SK-N-SH (cell line): ENCODE measurements around the gene SND1. TPM values are rescaled to one million over a fixed set of nuclear protein-coding genes. Genes with fewer than 3 reads are reported as not detected.

Experiments
- CTCF ChIA-PET: fragments of 300-600, 350-600 bp; formaldehyde crosslinking; extraction: SDS; loops from one replicate; lab custom pipeline; 2021; lab: Yijun Ruan, JAX
- POLR2A ChIA-PET: fragments of 350-600 bp; sonication (Branson Sonifier 250); formaldehyde crosslinking; extraction: SDS; loops from one replicate; lab custom pipeline; 2020; ENCODE audit warnings: antibody characterized with exemption, inconsistent platforms; lab: Yijun Ruan, JAX
- DNase-seq: peaks from one replicate; pipeline ENCODE4 v3.0.0; 2012
- H2AFZ ChIP-seq: fragments of 200-600 bp; sonication (generic); 2 replicates; pipeline ENCODE4 v1.8.1; 2016; ENCODE audit warnings: antibody characterized with exemption, mild to moderate bottlenecking, low read depth
- H3F3A ChIP-seq: fragments of 200-600 bp; sonication (generic); replicated peaks from 2 replicates; pipeline ENCODE3; 2016; ENCODE audit warnings: antibody characterized with exemption, mild to moderate bottlenecking; ENCODE audit not compliant: insufficient read depth
- H3K27ac ChIP-seq, 2 experiments: fragments of 200-500 bp in 1 of 2; fragments of 200-600 bp in 1 of 2; sonication (Bioruptor generic) in 1 of 2; sonication (generic), shearing (Covaris generic) in 1 of 2; 2 replicates each; pipeline versions ENCODE4 v1.5.1 to v1.6.1; 2014 to 2016; ENCODE audit warnings: low read depth in 2 of 2, inconsistent platforms in 1 of 2, low read length in 1 of 2, mild to moderate bottlenecking in 1 of 2, mixed read lengths in 1 of 2
- H3K27me3 ChIP-seq: fragments of 200-600 bp; sonication (generic), shearing (Covaris generic); 2 replicates; pipeline ENCODE4 v1.6.1; 2016; ENCODE audit warnings: mixed run types; ENCODE audit not compliant: insufficient read depth
- H3K36me3 ChIP-seq, 2 experiments: fragments of 200-500 bp in 1 of 2; fragments of 200-600 bp in 1 of 2; sonication (Bioruptor generic) in 1 of 2; sonication (generic) in 1 of 2; replicated peaks in 1 of 2; 2 replicates each; pipeline versions ENCODE3 to v1.5.1; 2014 to 2016; ENCODE audit warnings: low read length in 1 of 2, mild to moderate bottlenecking in 1 of 2; ENCODE audit not compliant: insufficient read depth in 2 of 2, control insufficient read depth in 1 of 2
- H3K4me1 ChIP-seq, 2 experiments: fragments of 200-500 bp in 1 of 2; fragments of 200-600 bp in 1 of 2; sonication (Bioruptor generic) in 1 of 2; sonication (generic), shearing (Covaris generic) in 1 of 2; 2 replicates each; pipeline versions ENCODE4 v1.5.1 to v1.6.1; 2014 to 2016; ENCODE audit warnings: low read depth in 1 of 2, low read length in 1 of 2, mixed run types in 1 of 2; ENCODE audit not compliant: insufficient read depth in 2 of 2, control insufficient read depth in 1 of 2
- H3K4me2 ChIP-seq: fragments of 200-600 bp; sonication (generic), shearing (Covaris generic); 2 replicates; pipeline ENCODE4 v1.6.1; 2017; ENCODE audit warnings: mixed run types
- H3K4me3 ChIP-seq, 2 experiments: fragments of 200-500 bp in 1 of 2; fragments of 200-600 bp in 1 of 2; sonication (Bioruptor generic) in 1 of 2; sonication (generic), shearing (Covaris generic) in 1 of 2; 2 replicates each; pipeline versions ENCODE4 v1.5.1 to v1.8.1; 2014 to 2016; ENCODE audit warnings: low read depth in 2 of 2, inconsistent platforms in 1 of 2, low read length in 1 of 2, mild to moderate bottlenecking in 1 of 2, mixed read lengths in 1 of 2, moderate library complexity in 1 of 2
- H3K79me2 ChIP-seq: fragments of 200-600 bp; sonication (generic); 2 replicates; pipeline ENCODE4 v1.8.1; 2017; ENCODE audit warnings: mild to moderate bottlenecking; ENCODE audit not compliant: insufficient read depth
- H3K9ac ChIP-seq: fragments of 200-600 bp; sonication (generic); 2 replicates; pipeline ENCODE4 v1.6.1; 2017; ENCODE audit warnings: mixed run types
- H3K9me2 ChIP-seq: fragments of 200-600 bp; sonication (generic); 2 replicates; pipeline ENCODE4 v1.6.1; 2017; ENCODE audit warnings: mixed run types
- H3K9me3 ChIP-seq: fragments of 200-600 bp; sonication (generic); 2 replicates; pipeline ENCODE4 v1.6.1; 2017; ENCODE audit warnings: mixed run types, mild to moderate bottlenecking, moderate library complexity
- H4K20me1 ChIP-seq: fragments of 200-600 bp; sonication (generic); 2 replicates; pipeline ENCODE4 v1.6.1; 2017; ENCODE audit warnings: mild to moderate bottlenecking, mixed run types; ENCODE audit not compliant: insufficient read depth
- CHD2 ChIP-seq: fragments of 150-350 bp; IDR thresholded peaks from 2 replicates; pipeline ENCODE4 v1.6.1; 2018; ENCODE audit warnings: low read length; ENCODE audit not compliant: partially characterized antibody
- EP300 ChIP-seq, 2 experiments: IDR thresholded peaks; 2 replicates each; pipeline versions ENCODE4 v1.4.0 to v1.6.1; 2012; ENCODE audit warnings: borderline replicate concordance in 1 of 2, low read depth in 1 of 2, low read length in 1 of 2
- FOSL2 ChIP-seq: IDR thresholded peaks from 2 replicates; pipeline ENCODE4 v1.4.0; 2012; ENCODE audit warnings: low read depth, mild to moderate bottlenecking, moderate library complexity, borderline replicate concordance
- FOXM1 ChIP-seq: IDR thresholded peaks from 2 replicates; pipeline ENCODE4 v1.4.0; 2012; ENCODE audit warnings: low read depth, mild to moderate bottlenecking
- GATA2 ChIP-seq: sonication (generic); formaldehyde crosslinking; IDR thresholded peaks from 2 replicates; pipeline ENCODE4 v1.5.0; 2020; ENCODE audit warnings: mild to moderate bottlenecking, missing genetic modification reagents
- MEF2A ChIP-seq: IDR thresholded peaks from 2 replicates; pipeline ENCODE4 v1.4.0; 2012; ENCODE audit warnings: low read depth, borderline replicate concordance
- MXI1 ChIP-seq: IDR thresholded peaks from 2 replicates; pipeline ENCODE4 v1.6.1; 2012; ENCODE audit warnings: mild to moderate bottlenecking, low read depth, low read length, improper control_type of control experiment
- NRF1 ChIP-seq: IDR thresholded peaks from 2 replicates; pipeline ENCODE4 v1.6.1; 2012; ENCODE audit warnings: low read depth, mild to moderate bottlenecking, low read length
- RAD21 ChIP-seq: IDR thresholded peaks from 2 replicates; pipeline ENCODE4 v1.6.1; 2012; ENCODE audit warnings: mild to moderate bottlenecking, low read length
- REST ChIP-seq: IDR thresholded peaks from 2 replicates; pipeline ENCODE4 v1.6.1; 2012; ENCODE audit warnings: mild to moderate bottlenecking, low read depth, low read length, moderate library complexity
- RFX5 ChIP-seq: IDR thresholded peaks from 2 replicates; pipeline ENCODE4 v1.6.1; 2012; ENCODE audit warnings: mild to moderate bottlenecking, improper control_type of control experiment, low read length
- SIN3A ChIP-seq: IDR thresholded peaks from 2 replicates; pipeline ENCODE4 v1.6.1; 2012; ENCODE audit warnings: low read depth, mild to moderate bottlenecking, low read length, moderate library complexity, borderline replicate concordance
- TAF1 ChIP-seq: IDR thresholded peaks from 2 replicates; pipeline ENCODE4 v1.6.1; 2012; ENCODE audit warnings: low read depth, mild to moderate bottlenecking, low read length, moderate library complexity, borderline replicate concordance
- WGBS: methylation state at CpG from one replicate; pipeline ENCODE4 v1.1.6; 2017; ENCODE audit warnings: low lambda C conversion rate; 5-methylcytosine and 5-hydroxymethylcytosine counted together
- polyA plus RNA-seq, 3 experiments: library from polyadenylated mRNA; depleted of rRNA; stranded (reverse); fragments of >200 nt; gene quantifications; 2 replicates each; pipeline ENCODE4 v1.2.3, GENCODE V29; 2012
- TF ChIP-seq, protein P1 (sequence below): IDR thresholded peaks from 2 replicates; pipeline ENCODE4 v1.4.0; 2012; ENCODE audit warnings: low read depth, borderline replicate concordance
- TF ChIP-seq, protein P2 (sequence below): IDR thresholded peaks from 2 replicates; pipeline ENCODE4; 2012
- TF ChIP-seq, protein P3 (sequence below): fragments of 200-600 bp; sonication (generic); IDR thresholded peaks from 2 replicates; pipeline ENCODE4 v1.6.1; 2017; ENCODE audit warnings: antibody characterized with exemption, mild to moderate bottlenecking, moderate library complexity

The SND1 gene
- polyA plus RNA-seq, 1 of the 3 experiments (the other 2 are of a cell fraction) = 165 TPM

DNA sequence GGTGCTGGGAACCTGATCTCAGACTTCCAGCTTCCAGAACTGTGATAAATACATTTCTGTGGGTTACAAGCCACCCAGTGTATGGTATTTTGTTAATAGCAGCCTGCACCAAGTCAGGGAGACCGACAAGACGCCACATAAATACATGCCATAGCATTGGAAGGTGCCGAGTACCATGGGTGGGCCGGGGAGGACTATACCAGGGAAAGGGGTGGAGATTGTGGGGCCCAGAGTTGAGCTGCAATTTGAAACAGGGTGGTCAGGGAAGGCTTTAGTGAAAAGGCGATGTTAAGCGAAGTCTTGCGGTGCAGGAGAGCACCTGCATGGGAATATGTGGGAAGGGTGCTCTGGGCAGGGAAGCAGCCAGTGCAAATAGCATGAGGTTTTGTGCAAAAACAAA lies 468.1 kb downstream of the SND1 start:
- Histone ChIP-seq H3K79me2 (no peaks in the 10 kb centered on the region), H3K27ac (no peak overlapping the region), H2AFZ (no peak overlapping the region), H3K9me3 (no peaks in the 10 kb centered on the region), H3K4me2 (no peak overlapping the region), H3K9me2 (no peaks in the 10 kb centered on the region), H4K20me1 (no peaks in the 10 kb centered on the region), H3K9ac (no peak overlapping the region), H3K36me3 (no peaks in the 10 kb centered on the region), H3F3A (no peaks in the 10 kb centered on the region), H3K4me1 (peaks cover 7 to 44% of the 10 kb centered on the region in 2 experiments; a peak in 2 of 4 replicates), H3K27me3 (peaks cover 16% of the 10 kb centered on the region), H3K4me3 (no peak overlapping the region)
- TF ChIP-seq TAF1 = no peak
- TF ChIP-seq, protein P1, sequence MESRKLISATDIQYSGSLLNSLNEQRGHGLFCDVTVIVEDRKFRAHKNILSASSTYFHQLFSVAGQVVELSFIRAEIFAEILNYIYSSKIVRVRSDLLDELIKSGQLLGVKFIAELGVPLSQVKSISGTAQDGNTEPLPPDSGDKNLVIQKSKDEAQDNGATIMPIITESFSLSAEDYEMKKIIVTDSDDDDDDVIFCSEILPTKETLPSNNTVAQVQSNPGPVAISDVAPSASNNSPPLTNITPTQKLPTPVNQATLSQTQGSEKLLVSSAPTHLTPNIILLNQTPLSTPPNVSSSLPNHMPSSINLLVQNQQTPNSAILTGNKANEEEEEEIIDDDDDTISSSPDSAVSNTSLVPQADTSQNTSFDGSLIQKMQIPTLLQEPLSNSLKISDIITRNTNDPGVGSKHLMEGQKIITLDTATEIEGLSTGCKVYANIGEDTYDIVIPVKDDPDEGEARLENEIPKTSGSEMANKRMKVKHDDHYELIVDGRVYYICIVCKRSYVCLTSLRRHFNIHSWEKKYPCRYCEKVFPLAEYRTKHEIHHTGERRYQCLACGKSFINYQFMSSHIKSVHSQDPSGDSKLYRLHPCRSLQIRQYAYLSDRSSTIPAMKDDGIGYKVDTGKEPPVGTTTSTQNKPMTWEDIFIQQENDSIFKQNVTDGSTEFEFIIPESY = no peak
- no peak for TF ChIP-seq MEF2A
- TF ChIP-seq GATA2 = no peak
- TF ChIP-seq REST = no peak
- no peak for TF ChIP-seq EP300 (IDR thresholded peaks at IDR 0.05; ENCODE audit: borderline replicate concordance in 1 of 2, low read depth in 1 of 2, low read length in 1 of 2)
- TF ChIP-seq CHD2 = no peak
- no peak for TF ChIP-seq RFX5
- no peak for TF ChIP-seq FOXM1
- no peak for TF ChIP-seq MXI1
- TF ChIP-seq RAD21 = no peak
- TF ChIP-seq, protein P2, sequence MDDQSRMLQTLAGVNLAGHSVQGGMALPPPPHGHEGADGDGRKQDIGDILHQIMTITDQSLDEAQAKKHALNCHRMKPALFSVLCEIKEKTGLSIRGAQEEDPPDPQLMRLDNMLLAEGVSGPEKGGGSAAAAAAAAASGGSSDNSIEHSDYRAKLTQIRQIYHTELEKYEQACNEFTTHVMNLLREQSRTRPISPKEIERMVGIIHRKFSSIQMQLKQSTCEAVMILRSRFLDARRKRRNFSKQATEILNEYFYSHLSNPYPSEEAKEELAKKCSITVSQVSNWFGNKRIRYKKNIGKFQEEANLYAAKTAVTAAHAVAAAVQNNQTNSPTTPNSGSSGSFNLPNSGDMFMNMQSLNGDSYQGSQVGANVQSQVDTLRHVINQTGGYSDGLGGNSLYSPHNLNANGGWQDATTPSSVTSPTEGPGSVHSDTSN = no peak
- TF ChIP-seq FOSL2 = no peak
- TF ChIP-seq, protein P3, sequence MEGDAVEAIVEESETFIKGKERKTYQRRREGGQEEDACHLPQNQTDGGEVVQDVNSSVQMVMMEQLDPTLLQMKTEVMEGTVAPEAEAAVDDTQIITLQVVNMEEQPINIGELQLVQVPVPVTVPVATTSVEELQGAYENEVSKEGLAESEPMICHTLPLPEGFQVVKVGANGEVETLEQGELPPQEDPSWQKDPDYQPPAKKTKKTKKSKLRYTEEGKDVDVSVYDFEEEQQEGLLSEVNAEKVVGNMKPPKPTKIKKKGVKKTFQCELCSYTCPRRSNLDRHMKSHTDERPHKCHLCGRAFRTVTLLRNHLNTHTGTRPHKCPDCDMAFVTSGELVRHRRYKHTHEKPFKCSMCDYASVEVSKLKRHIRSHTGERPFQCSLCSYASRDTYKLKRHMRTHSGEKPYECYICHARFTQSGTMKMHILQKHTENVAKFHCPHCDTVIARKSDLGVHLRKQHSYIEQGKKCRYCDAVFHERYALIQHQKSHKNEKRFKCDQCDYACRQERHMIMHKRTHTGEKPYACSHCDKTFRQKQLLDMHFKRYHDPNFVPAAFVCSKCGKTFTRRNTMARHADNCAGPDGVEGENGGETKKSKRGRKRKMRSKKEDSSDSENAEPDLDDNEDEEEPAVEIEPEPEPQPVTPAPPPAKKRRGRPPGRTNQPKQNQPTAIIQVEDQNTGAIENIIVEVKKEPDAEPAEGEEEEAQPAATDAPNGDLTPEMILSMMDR = no peak
- no peak for TF ChIP-seq NRF1
- TF ChIP-seq SIN3A = no peak
- 84% methylated on average over 7 of the region's 7 CpGs for WGBS
- POLR2A ChIA-PET = interaction anchor here (0.6 kb wide), 1 partner anchor 241 kb away, joined by 3 read pairs; no protein-coding TSS in a partner anchor
- DNase-seq = no peak
- CTCF ChIA-PET = interaction anchor here (1.3 to 3.1 kb wide), 3 partner anchors 15 to 89 kb away, joined by 3 to 22 read pairs (median 4); no protein-coding TSS in a partner anchor
